SW480 (cell line): Measurements from ENCODE around the gene USP46.

Experiments used
- DNase-seq: peaks from one replicate; pipeline ENCODE4 v3.0.0-alpha.2; 2016; ENCODE audit warnings: low spot score

The USP46 gene

GRCh38 chr4:52572936-52573485, 86.1 kb downstream of the USP46 start:
- DNase-seq = no peak

GRCh38 chr4:52568351-52568750, 90.8 kb downstream of the USP46 start:
- DNase-seq = no peak

GRCh38 chr4:52566136-52567031, 92.7 kb downstream of the USP46 start:
- DNase-seq = no peak

- no peak for DNase-seq
These were observed 98.2 kb downstream of the USP46 start for GRCh38 chr4:52560844-52561280.

GRCh38 chr4:52555356-52555716, 103.8 kb downstream of the USP46 start:
- no peak for DNase-seq

- DNase-seq = no peak
These were observed 104.3 kb downstream of the USP46 start for GRCh38 chr4:52554612-52555355.

GRCh38 chr4:52552778-52553177, 106.3 kb downstream of the USP46 start:
- DNase-seq = peak; percentile 48

- no peak for DNase-seq
These were observed 107.6 kb downstream of the USP46 start for GRCh38 chr4:52551487-52551886.

GRCh38 chr4:52550186-52550585, 108.9 kb downstream of the USP46 start:
- DNase-seq = no peak

- DNase-seq = no peak
These were observed 110.1 kb downstream of the USP46 start for GRCh38 chr4:52548818-52549570.

- DNase-seq = no peak
These were observed 112.7 kb downstream of the USP46 start for GRCh38 chr4:52546449-52546848.

- DNase-seq = peak; percentile 34
These were observed 113.7 kb downstream of the USP46 start for GRCh38 chr4:52545099-52546069.
